HepG2 (cell line): Measurements from ENCODE around the gene PTMA. TPM values are rescaled to one million over a fixed set of nuclear protein-coding genes. Genes with fewer than 3 reads are reported as not detected.
A peak's percentile ranks its signal among the peaks of the same experiment; 100 is the strongest.

Experiments
- BCL6 ChIP-seq: IDR thresholded peaks from 2 replicates; pipeline ENCODE4 v1.6.1; 2016; ENCODE audit warnings: missing genetic modification reagents, missing compliant biosample characterization
- ELF3 ChIP-seq: IDR thresholded peaks from 2 replicates; pipeline ENCODE4 v1.6.1; 2016; ENCODE audit warnings: missing genetic modification reagents, missing compliant biosample characterization
- EP300 ChIP-seq, 3 experiments: sonication (generic) in 1 of 3; formaldehyde crosslinking in 1 of 3; IDR thresholded peaks; 2 replicates each; pipeline versions ENCODE4 v1.5.1 to v1.6.1; 2011 to 2020; ENCODE audit warnings: low read depth in 2 of 3, low read length in 2 of 3, borderline replicate concordance in 1 of 3, improper control_type of control experiment in 1 of 3, mild to moderate bottlenecking in 1 of 3, missing genetic modification reagents in 1 of 3, moderate library complexity in 1 of 3
- FLYWCH1 ChIP-seq: sonication (generic); formaldehyde crosslinking; IDR thresholded peaks from 2 replicates; pipeline ENCODE4 v1.8.1; 2023; ENCODE audit warnings: mild to moderate bottlenecking, missing genetic modification reagents
- GATAD2A ChIP-seq: IDR thresholded peaks from 2 replicates; pipeline ENCODE4 v1.6.1; 2016
- HCFC1 ChIP-seq: fragments of 150-350 bp; IDR thresholded peaks from 2 replicates; pipeline ENCODE4 v1.6.1; 2014; ENCODE audit warnings: low read depth, low read length
- HIVEP1 ChIP-seq: sonication (generic); formaldehyde crosslinking; IDR thresholded peaks from 2 replicates; pipeline ENCODE4 v1.4.0; 2020; ENCODE audit warnings: mild to moderate bottlenecking, missing genetic modification reagents
- KAT7 ChIP-seq: IDR thresholded peaks from 2 replicates; pipeline ENCODE4 v1.6.1; 2018; ENCODE audit warnings: borderline replicate concordance, missing compliant biosample characterization
- MBNL3 ChIP-seq: fragments of 250-450 bp; sonication (Bioruptor Pico); conservative IDR thresholded peaks from 2 replicates; pipeline ENCODE4 v1.8.0; 2022; ENCODE audit warnings: mild to moderate bottlenecking, inconsistent platforms
- MEIS1 ChIP-seq: sonication (generic); formaldehyde crosslinking; IDR thresholded peaks from 2 replicates; pipeline ENCODE4 v1.9.0; 2021; ENCODE audit warnings: mild to moderate bottlenecking, missing genetic modification reagents, moderate library complexity, borderline replicate concordance
- MIER3 ChIP-seq: IDR thresholded peaks from 2 replicates; pipeline ENCODE4 v1.6.1; 2016; ENCODE audit warnings: missing compliant biosample characterization, borderline replicate concordance
- PHF8 ChIP-seq: sonication (generic); formaldehyde crosslinking; IDR thresholded peaks from 2 replicates; pipeline ENCODE4 v1.5.0; 2020; ENCODE audit warnings: missing genetic modification reagents
- RELA ChIP-seq: sonication (generic); formaldehyde crosslinking; IDR thresholded peaks from 2 replicates; pipeline ENCODE4 v1.4.0; 2020; ENCODE audit warnings: missing genetic modification reagents
- SALL1 ChIP-seq: sonication (generic); formaldehyde crosslinking; IDR thresholded peaks from 2 replicates; pipeline ENCODE4 v1.8.0; 2022; ENCODE audit warnings: mild to moderate bottlenecking, missing genetic modification reagents
- TRIM24 ChIP-seq: sonication (generic); formaldehyde crosslinking; IDR thresholded peaks from 2 replicates; pipeline ENCODE4 v1.8.0; 2022; ENCODE audit warnings: mild to moderate bottlenecking, missing genetic modification reagents
- ZNF512 ChIP-seq: sonication (generic); formaldehyde crosslinking; IDR thresholded peaks from 2 replicates; pipeline ENCODE4 v1.4.0; 2020; ENCODE audit warnings: mild to moderate bottlenecking, missing genetic modification reagents
- ZNF879 ChIP-seq: sonication (generic); formaldehyde crosslinking; IDR thresholded peaks from 2 replicates; pipeline ENCODE4 v1.8.1; 2023; ENCODE audit warnings: missing genetic modification reagents
- polyA plus RNA-seq, 8 experiments: library from polyadenylated mRNA; depleted of rRNA in 3 of 8; stranded (reverse) in 7 of 8; unstranded in 1 of 8; fragments of >200 nt; fragmentation: Illumina TruSeq in 4 of 8; extraction: Trizol in 4 of 8; gene quantifications; 2 replicates each; pipeline versions ENCODE4 v1.2.1 to v1.2.3, GENCODE V29; 2011 to 2016; ENCODE audit warnings: low read depth in 4 of 8, missing spikeins in 1 of 8, mixed read lengths in 1 of 8; ENCODE audit not compliant: insufficient read depth in 1 of 8
- total RNA-seq, 5 experiments: library from RNA; depleted of rRNA; stranded (reverse); fragments of >200 nt; fragmentation: Illumina TruSeq; extraction: Trizol; gene quantifications; 2 replicates each; pipeline ENCODE4 v1.2.3, GENCODE V29; 2016; ENCODE audit warnings: low read depth in 1 of 5
- TF ChIP-seq, protein P1 (sequence below): sonication (generic); formaldehyde crosslinking; IDR thresholded peaks from 2 replicates; pipeline ENCODE4 v1.4.0; 2020; ENCODE audit warnings: missing genetic modification reagents, borderline replicate concordance
- TF ChIP-seq, protein P2 (sequence below): sonication (generic); formaldehyde crosslinking; IDR thresholded peaks from 2 replicates; pipeline ENCODE4 v1.8.0; 2022; ENCODE audit warnings: missing genetic modification reagents, low read depth, mild to moderate bottlenecking, borderline replicate concordance
- TF ChIP-seq, protein P3 (sequence below): sonication (generic); IDR thresholded peaks from 2 replicates; pipeline ENCODE4 v1.6.1; 2016; ENCODE audit warnings: low read depth, borderline replicate concordance

The PTMA gene
- total and polyA plus RNA-seq, 2 of the 13 experiments (the other 11 are each of a cell fraction or from before 2014, with no cell fraction given): 190 to 1,086 TPM

DNA sequence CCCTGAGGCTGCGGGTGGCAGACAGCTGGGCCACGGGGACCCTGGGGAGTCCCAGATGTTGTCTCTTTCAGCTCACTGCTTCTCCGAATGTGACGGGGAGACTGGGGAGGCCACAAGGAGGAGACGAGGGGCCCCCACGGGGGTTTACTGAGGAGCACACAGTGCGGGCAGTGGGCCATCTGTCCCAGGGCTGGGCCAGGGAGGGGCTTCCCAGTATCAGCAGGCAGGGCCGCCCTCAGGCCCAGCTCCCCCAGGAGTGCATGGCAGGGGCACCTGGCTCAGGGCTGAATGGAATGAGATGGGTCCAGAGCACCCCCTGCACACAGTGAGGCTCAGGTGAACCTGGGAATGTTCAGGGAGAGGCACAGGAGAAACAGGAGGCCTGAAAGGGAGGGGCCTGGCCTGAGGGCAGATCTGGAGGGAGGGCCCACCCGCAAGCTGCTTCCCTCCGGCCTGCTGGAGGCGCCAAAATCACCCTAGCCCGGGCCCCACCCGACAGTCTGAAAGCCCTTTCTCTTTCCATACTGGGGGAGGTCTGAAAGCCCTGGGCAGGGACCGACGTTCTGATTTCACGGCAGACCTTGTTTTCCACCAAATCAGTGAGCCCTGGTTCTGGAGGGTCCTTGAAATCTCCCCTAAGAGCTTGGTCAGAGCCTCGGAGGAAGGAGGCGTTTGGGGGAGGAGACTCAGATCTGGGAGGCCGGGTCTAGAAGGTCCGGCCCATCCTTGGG, 35.5 kb upstream of the PTMA start (continued):
- TF ChIP-seq ZNF512 (no peak), ELF3 (CRISPR knock-in tag) (0 out of 2 replicates have a peak, but pooled peaks have one; percentile 42), EP300 (IDR thresholded peaks at IDR 0.05; ENCODE audit: low read depth in 2 of 2, low read length in 2 of 2) (no peak), EP300 (CRISPR knock-in tag; IDR thresholded peaks at IDR 0.05; ENCODE audit: borderline replicate concordance) (no peak), GATAD2A (peak; percentile 16; the same call in 1 of the 2 replicates), MEIS1 (CRISPR knock-in tag) (0 out of 2 replicates have a peak, but pooled peaks have one; percentile 39), TRIM24 (CRISPR knock-in tag) (no peak), PHF8 (CRISPR knock-in tag) (peak; percentile 57; the same call in 1 of the 2 replicates), FLYWCH1 (CRISPR knock-in tag) (no peak), RELA (CRISPR knock-in tag) (no peak), MBNL3 (CRISPR knock-in tag) (no peak), BCL6 (CRISPR knock-in tag) (0 out of 2 replicates have a peak, but pooled peaks have one; percentile 10), HCFC1 (no peak), MIER3 (CRISPR knock-in tag) (no peak), HIVEP1 (CRISPR knock-in tag) (0 out of 2 replicates have a peak, but pooled peaks have one; percentile 21), KAT7 (CRISPR knock-in tag) (0 out of 2 replicates have a peak, but pooled peaks have one; percentile 34), SALL1 (peak; percentile 49; the same call in 1 of the 2 replicates), ZNF879 (CRISPR knock-in tag) (no peak)
- TF ChIP-seq, protein P1, sequence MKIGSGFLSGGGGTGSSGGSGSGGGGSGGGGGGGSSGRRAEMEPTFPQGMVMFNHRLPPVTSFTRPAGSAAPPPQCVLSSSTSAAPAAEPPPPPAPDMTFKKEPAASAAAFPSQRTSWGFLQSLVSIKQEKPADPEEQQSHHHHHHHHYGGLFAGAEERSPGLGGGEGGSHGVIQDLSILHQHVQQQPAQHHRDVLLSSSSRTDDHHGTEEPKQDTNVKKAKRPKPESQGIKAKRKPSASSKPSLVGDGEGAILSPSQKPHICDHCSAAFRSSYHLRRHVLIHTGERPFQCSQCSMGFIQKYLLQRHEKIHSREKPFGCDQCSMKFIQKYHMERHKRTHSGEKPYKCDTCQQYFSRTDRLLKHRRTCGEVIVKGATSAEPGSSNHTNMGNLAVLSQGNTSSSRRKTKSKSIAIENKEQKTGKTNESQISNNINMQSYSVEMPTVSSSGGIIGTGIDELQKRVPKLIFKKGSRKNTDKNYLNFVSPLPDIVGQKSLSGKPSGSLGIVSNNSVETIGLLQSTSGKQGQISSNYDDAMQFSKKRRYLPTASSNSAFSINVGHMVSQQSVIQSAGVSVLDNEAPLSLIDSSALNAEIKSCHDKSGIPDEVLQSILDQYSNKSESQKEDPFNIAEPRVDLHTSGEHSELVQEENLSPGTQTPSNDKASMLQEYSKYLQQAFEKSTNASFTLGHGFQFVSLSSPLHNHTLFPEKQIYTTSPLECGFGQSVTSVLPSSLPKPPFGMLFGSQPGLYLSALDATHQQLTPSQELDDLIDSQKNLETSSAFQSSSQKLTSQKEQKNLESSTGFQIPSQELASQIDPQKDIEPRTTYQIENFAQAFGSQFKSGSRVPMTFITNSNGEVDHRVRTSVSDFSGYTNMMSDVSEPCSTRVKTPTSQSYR (CRISPR knock-in tag): 0 out of 2 replicates have a peak, but pooled peaks have one; percentile 9
- TF ChIP-seq, protein P2, sequence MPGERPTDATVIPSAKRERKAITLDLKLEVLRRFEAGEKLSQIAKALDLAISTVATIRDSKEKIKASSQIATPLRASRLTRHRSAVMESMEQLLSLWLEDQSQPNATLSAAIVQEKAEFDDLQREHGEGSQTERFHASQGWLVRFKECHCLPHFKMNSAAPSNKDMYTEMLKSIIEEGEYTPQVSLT (CRISPR knock-in tag): no peak
- TF ChIP-seq, protein P3, sequence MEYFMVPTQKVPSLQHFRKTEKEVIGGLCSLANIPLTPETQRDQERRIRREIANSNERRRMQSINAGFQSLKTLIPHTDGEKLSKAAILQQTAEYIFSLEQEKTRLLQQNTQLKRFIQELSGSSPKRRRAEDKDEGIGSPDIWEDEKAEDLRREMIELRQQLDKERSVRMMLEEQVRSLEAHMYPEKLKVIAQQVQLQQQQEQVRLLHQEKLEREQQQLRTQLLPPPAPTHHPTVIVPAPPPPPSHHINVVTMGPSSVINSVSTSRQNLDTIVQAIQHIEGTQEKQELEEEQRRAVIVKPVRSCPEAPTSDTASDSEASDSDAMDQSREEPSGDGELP: no peak
